Stimulated activated CD4-positive, alpha-beta T cell treated with anti-CD3 and anti-CD28 coated beads, Interleukin-12 subunit alpha, Interleukin-12 subunit beta, amount 100 ng/mL, for 24 hours (primary cell): Measurements from ENCODE around the gene TNS2.

Experiments
- DNase-seq, 2 experiments: peaks; one replicate each; pipeline ENCODE4 v3.0.0-alpha.2; 2020; ENCODE audit warnings: low read depth in 2 of 2

TNS2 gene

GRCh38 chr12:53058674-53059433, 9.0 kb downstream of the TNS2 start:
- DNase-seq = no peak

- no peak for DNase-seq
Measured at GRCh38 chr12:53059434-53060063, 9.7 kb downstream of the TNS2 start.

- no peak for DNase-seq
Measured at GRCh38 chr12:53060064-53060720, 10.3 kb downstream of the TNS2 start.

DNA sequence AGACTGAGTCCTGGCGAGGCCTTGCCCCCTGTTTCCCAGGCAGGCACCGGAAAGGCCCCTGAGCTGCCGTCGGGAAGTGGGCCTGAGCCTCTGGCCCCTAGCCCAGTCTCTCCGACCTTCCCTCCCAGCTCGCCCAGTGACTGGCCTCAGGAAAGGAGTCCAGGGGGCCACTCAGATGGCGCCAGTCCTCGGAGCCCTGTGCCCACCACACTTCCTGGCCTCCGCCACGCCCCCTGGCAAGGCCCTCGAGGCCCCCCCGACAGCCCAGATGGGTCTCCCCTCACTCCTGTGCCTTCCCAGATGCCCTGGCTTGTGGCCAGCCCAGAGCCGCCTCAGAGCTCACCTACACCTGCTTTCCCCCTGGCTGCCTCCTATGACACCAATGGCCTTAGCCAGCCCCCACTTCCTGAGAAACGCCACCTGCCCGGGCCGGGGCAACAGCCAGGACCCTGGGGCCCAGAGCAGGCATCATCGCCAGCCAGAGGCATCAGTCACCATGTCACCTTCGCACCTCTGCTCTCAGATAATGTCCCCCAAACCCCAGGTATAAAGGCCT, 10.9 kb downstream of the TNS2 start:
- no peak for DNase-seq

DNA sequence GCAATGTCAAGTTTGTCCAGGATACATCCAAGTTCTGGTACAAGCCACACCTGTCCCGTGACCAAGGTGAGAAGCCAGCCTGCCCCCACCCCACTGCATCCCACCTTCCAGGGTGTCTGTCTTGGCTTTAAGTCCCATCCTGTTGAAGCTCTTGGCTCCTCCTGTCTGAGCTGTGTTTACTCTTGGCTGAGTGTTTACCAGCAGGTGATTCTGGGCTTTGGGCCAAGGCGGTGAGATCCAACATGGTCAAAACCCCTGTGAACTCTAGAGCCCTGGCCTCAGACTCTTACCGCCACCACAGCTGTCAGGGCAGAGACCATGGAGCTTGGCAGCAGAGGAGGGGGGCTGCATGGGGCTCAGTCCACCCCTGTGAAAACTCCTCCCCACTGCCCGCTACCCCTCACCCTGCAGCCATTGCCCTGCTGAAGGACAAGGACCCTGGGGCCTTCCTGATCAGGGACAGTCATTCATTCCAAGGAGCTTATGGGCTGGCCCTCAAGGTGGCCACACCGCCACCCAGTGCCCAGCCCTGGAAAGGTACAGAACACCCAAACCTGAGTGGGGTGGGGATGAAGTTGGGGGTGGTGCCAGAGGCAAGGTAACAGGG, 11.6 kb downstream of the TNS2 start:
- no peak for DNase-seq

DNA sequence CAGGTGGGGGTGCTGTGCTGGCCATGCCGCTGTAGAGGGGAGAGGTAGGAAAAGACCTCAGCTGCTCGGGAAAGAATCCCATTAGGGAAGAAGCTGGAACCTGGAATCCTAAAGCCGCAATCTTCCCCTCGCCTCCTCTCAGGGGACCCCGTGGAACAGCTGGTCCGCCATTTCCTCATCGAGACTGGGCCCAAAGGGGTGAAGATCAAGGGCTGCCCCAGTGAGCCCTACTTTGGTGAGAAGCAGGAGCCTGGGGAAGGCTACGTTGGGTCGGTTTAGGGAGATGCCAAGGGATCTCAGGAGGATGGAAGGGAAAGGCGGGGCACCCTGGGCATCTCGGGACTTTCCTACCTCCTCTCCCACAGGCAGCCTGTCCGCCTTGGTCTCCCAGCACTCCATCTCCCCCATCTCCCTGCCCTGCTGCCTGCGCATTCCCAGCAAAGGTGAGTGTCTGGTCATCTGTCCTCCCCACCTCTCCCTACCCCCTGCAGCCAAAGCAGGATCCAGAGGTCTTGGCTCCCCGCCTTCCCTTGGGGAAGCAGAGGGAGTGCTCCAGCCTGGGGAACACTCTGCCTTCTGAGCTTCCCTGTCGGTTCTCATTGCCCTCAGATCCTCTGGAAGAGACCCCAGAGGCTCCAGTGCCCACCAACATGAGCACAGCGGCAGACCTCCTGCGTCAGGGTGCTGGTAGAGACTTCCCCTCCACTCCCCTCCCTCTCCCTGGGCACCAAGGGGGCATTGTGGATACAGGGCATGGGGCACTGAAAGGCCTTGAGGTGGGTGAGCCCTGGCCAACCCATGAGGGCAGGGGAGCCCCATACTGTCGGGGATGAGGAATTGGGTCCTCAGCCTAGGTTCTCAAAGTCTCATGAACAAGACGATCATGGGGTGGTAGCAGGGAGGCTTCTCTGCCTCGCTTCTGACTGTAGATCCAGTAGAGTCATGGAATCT, 12.4 kb downstream of the TNS2 start:
- no peak for DNase-seq

GRCh38 chr12:53062977-53063707, 13.3 kb downstream of the TNS2 start:
- no peak for DNase-seq

DNA sequence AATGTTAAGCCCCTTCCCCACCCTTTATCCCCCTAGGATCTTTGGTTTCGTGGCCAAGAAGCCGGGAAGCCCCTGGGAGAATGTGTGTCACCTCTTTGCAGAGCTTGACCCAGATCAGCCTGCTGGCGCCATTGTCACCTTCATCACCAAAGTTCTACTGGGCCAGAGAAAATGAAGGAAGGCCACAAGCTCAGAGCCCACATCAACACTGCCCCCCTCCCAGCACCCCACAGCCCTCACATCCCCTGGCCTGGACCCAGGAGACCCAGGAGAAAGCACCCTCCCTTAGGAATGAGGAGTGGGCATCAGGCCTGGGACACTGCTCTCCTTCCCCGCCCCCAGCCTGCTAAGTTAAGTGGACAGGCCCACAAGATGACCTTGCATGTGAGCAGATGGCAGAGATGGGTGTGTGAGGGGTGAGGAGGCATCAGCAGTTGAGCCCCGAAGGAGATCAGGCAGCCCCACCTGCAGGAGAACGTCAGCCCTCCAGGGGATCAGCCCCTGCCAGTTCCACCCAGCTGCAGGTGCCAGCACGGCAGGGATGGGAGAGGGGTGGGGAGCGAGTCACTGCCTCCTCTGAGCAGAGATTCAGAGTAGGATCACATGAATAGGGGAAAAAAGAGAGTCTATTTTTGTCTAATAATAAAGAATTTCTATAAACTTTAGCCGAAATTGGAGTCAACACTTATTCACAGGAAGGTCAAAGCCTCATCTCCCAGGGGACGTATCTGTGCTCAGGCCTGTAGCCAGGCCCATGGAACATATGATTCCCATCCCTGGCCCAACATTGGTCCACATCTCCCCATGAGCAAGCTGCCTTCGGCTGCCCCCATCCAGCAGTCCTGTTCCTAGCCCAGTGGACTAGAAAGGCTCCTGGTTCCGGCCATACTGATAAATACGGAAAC, 14.1 kb downstream of the TNS2 start:
- no peak for DNase-seq

DNA sequence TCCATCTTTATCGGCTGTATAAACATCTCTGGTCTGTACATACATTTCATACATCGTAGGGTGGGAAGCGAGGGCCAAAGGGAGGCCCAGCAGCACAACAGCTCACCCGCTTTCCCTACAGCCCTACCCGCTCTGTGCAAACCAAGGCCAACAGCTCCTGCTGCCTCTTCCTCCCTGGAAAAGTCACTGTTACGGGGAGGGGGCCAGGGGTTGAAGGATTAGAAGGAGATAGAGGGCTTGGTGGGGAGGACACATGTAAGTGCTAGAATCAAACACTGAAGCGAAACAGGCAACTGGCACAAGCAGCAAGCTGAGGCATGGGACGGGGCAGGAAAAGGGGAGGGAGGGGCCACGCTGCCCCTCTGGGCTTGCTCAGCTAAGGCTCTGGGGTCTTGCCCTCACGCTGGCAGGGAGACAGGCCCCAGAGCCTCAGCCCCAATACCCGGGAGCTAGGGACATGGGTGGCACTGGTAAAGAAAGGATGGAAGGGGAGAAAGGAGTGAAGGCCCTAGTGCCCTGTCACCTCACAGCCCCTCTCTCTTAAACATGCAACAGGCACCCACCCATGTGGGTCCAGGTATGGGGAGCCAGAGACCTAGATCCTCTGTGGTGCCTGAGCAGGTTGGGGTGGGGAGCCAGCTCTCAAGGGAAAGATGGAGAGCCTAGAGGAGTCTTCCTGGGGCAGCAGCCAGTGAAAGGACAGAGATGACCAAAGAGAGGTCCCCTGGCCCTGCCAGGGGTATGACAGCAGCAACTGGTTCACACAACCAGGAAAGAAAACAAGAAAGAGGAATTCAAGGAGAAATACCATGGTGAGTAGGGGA, 15.0 kb downstream of the TNS2 start:
- no peak for DNase-seq

GRCh38 chr12:53065470-53065869, 15.6 kb downstream of the TNS2 start:
- no peak for DNase-seq

- peak in 1 of 2 experiments; percentile 70 for DNase-seq
Measured at GRCh38 chr12:53065975-53066931, 16.4 kb downstream of the TNS2 start.

DNA sequence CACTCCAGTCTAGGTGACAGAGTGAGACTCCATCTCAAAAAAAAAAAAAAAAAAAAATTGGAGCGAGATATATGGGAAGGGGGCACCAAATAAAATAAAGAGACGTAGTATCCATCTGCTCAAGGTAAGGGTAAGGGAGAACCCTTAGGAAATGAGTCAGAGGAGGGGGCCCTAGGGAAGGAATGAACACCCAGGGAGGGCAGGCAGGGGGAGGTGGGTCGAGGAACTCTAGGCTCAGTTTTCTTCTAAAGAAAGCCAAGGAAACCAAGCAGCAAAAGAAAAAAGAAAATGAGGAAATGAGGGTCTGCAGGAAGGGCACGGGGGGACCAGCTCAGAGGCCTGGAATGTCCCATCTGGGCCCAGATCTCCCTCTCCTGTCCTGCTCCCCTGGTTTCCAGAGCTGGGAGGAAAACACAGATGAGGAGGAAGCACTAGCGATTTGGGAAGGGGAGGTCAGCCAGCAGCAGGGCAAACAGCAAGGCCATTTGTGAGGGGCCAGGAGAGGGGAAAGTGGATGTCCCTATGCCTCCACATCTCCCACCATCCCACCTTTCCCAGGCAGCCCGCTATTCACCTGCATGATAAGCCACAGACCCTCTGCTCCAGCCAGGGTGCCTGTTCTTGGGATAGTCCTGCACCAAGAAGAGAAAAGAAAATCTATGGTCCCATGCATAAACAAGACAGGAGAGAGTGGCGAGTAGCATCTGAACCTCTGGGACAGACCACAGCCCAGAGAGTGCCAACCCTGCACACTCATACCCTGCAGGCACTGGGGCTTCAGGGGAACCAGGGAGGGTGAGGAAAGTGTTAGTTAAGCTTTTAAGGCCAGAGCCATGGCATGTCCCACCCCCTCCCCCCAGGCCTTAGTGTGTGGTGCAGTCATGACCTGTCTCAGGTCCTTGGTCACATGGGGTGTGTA, 17.5 kb downstream of the TNS2 start:
- DNase-seq = no peak

- no peak for DNase-seq
Measured at GRCh38 chr12:53067993-53068770, 18.3 kb downstream of the TNS2 start.

DNA sequence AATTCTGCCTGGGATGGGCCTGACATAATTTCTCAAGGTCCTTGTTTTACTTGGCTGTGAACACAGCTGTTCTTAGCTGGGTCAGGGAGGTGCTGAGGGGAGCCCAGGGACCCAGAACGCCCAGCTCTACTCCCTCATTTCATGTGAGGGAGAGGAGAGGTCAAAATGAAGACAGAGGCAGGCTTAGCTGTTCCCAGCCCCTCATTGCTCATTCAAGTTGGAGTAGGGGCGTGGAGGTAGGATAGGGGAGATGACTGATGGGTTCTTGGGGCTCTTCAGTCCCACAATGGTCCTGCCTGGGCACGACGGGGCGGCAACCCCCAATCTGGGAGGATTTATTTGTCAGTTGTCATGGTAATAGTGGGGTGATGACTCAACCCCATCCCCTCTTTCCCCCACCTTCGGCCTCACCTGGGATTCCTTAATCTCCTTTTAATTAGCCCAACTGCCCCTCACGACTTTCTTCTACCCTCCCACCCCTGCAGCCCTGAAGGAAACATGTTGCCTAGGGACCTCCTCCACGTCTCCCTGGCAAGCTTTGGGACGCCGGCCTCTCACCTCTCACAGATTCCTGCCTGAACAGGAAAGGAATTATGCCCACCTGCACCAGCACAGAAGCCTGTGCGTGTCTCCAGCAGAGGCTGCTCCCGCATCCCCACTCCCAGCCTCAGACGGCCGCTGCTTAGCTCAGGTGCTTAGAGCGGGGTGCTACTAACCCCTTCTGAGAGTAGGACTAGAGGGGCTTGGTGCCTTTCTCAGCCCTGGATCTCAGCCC, 19.1 kb downstream of the TNS2 start:
- DNase-seq = no peak
